ENCODE results near the gene PCNT.
"Not testable (repeated sequence)": the region's sequence is repeated elsewhere in the genome, so short reads cannot be mapped to it uniquely, and the experiment has no call there.

PCNT gene

GRCh38 chr21:46310260-46310659 is 13.7 kb upstream of the PCNT start:
- not testable (repeated sequence) for DNase-seq

- DNase-seq: no peak
Observed at GRCh38 chr21:46311568-46311967, 12.4 kb upstream of the PCNT start.

DNA sequence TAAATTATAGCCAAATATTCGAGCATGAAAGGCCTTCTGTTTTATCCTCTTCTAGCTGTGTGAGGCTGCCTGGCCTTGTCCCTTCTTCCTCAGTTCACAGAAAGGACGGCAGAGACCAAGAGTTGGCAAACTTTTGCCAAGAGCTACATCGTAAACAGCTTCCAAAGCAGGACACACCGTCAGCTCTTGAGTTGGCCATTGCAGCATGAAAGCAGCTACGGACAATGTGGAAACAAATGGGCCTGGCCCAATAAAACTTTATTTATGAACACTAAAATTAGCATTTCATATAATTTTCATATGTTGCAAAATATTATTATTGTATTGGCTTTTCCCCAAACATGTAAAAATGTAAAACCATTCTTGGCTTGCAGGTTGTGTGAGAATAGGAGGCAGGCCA is 11.0 kb upstream of the PCNT start:
- no peak for DNase-seq

- DNase-seq: no peak
Observed at GRCh38 chr21:46314441-46315020, 9.4 kb upstream of the PCNT start.

DNA sequence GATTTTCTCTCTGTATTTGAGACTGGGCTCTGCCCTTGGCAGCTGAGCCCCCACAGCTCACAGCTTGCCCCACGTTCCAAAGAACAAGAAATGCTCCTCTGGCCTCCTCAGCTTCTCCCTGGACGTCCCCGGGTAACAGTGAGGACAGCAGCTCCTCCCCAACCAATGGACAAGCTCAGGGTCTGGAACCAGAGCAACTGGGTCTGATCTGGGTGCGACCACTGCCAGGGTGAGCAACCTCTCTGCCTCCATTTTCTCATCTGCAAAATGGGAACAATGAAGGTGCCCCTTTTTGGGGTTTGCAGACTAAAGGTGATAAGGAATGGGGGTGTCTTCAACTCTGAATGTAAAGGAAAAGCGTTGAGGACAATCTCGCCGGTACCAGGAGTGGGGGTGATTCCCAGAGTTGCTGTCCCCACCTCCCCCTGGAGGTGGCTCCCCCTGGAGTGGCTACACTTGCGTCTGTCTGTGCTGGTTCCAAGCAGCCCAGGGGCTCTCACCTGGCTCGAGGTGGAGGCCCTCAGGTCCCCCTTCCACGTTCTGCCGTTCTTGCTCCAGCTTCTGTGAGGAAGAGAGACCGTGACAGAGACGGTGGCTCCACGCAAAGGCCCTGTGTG is 7.1 kb upstream of the PCNT start:
- no peak for DNase-seq

- no peak for DNase-seq
Observed at GRCh38 chr21:46317710-46318463, 6.1 kb upstream of the PCNT start.

- DNase-seq: no peak
Observed at GRCh38 chr21:46318464-46318845, 5.5 kb upstream of the PCNT start.

DNA sequence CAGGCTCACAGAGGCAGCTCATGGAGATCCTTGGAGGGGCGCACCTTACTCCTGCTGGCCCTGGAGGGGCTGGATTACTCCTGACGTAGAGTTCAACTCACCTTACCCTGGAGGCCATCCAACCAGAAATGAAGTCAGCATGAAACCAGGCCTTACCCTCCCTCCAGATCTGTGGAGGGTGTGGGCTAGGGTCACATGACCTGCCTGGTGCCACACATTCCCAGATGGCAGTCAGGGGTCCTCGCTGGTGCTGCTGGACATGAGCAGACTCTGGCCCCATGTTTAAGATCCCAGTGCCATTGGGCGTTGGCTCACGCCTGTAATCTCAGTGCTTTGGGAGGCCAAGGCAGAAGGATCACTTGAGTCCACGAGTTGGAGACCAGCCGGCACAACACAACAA is 4.8 kb upstream of the PCNT start:
- DNase-seq: no peak

GRCh38 chr21:46320331-46320801 is 3.6 kb upstream of the PCNT start:
- no peak for DNase-seq

GRCh38 chr21:46322351-46323226 is 1.4 kb upstream of the PCNT start:
- DNase-seq: no peak

DNA sequence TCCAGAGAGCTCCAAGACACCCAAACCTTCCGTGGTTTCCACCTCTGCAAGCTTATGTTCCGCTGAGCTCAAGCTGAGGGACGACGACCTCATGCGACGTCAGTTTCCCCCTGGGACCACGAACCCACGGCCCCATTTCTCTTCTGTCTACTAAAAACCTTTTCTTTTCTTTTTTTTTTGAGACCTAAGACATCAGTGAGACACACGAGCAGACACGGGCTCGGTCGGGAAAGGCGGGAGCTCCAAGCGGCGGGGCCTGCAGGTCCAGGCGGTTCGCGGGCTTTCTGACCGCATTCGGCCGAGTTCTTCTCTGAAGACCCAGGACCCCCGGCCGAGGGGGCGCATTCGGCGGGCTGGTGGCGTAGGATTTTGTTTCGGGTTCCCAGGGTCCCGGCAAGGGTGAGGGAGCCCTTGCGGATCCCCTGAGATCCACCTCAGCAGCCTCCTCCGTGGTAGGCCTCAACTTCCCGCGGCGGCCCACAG is 688 bp upstream of the PCNT start:
- no peak for DNase-seq

DNA sequence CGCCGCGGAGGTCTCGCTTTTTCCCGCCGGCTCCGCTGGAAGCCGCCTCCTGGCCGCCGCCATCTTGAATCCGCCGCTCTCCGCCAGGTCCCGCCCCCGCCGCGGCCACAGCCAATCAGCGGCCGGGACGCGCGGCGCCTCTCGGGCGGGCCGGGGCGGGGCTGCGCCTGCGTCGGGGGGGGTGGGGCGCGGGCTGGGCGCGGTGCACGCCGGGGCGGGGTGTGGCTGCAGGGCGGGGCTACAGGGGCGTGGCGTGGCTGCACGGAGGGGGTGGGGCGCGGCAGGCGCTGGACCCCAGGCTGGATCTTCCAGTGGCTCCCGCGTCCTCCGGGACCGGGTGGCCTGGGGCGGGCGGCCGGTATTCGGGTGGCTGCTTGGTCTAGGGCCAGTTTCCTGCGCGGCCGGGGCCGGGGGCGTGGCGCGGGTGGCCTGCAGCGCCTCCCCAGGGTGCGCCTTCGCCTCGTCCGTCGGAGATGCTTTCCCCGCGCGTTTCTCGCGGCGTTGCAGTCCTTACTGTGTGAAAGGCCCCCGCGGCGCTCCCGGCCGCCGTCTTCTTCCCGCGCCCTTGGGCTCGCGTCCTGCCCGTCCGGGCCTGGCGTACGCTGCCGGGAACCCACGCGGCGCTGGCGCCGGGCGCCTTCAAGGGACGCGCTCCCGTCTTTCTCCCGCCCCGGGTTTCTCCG is 575 bp downstream of the PCNT start:
- peak; percentile 82 for DNase-seq

- DNase-seq: peak; percentile 28
Observed at GRCh38 chr21:46325073-46325912, 1.3 kb downstream of the PCNT start.

GRCh38 chr21:46326110-46326703 is 2.3 kb downstream of the PCNT start:
- no peak for DNase-seq

GRCh38 chr21:46327711-46328110 is 3.8 kb downstream of the PCNT start:
- DNase-seq: no peak

DNA sequence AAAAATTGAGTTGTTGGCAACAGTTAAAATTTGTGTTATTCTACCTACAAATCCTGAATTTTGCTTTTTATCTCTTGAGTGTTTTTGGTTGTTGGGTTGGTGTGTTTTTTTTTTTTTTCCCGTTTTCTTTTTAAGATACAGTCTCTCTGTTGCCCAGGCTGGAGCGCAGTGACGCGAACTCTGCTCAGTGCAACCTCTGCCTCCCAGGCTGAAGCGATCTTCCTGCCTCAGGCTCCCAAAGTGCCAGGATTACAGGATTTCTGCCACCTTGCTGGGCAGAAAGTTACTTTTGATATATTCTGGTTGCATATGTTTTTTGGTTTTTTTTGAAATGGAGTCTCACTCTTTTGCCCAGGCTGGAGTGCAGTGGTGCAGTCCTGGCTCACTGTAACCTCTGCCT is 4.2 kb downstream of the PCNT start:
- DNase-seq: no peak

- no peak for DNase-seq
Observed at GRCh38 chr21:46329796-46330195, 5.8 kb downstream of the PCNT start.

DNA sequence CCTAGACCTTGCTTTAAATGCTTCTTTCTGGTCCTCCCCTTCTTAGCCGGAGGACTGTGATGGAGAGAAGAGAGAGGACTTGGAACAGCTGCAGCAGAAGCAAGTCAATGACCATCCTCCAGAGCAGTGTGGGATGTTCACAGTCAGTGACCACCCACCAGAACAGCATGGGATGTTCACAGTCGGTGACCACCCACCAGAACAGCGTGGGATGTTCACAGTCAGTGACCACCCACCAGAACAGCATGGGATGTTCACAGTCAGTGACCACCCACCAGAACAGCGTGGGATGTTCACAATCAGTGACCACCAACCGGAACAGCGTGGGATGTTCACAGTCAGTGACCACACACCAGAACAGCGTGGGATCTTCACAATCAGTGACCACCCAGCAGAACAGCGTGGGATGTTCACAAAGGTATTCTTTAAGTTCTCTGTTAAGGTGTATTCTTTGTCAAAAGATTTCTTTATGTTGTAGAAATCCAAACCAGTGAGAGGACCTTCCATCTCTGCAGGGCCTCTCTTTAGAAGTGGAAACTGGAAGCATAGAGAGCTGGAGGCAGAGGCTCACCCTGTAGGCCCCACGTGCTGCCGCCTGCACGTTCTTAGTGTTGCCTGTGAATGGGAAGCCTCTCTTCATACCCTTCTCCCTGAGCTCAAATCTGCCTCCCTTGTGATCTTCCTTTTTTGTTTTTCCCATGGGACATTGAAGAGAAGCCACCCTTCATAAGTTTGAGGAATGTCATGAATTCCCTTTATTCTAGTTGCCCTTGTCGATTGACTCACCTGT is 10.6 kb downstream of the PCNT start:
- no peak for DNase-seq

GRCh38 chr21:46336603-46337002 is 12.6 kb downstream of the PCNT start:
- DNase-seq: no peak

GRCh38 chr21:46340998-46341397 is 17.0 kb downstream of the PCNT start:
- no peak for DNase-seq
